Activated CD8-positive, alpha-beta memory T cell treated with anti-CD3 and anti-CD28 coated beads, Interleukin-2, amount 50 U/mL, for 1 hour (primary cell): ENCODE measurements around the gene SMOC2.
"Not testable (repeated sequence)": the region's sequence is repeated elsewhere in the genome, so short reads cannot be mapped to it uniquely, and the experiment has no call there.

Experiments
- DNase-seq: peaks from one replicate; pipeline ENCODE4 v3.0.0-alpha.2; 2020; ENCODE audit errors: extremely low read depth

Gene SMOC2

DNA sequence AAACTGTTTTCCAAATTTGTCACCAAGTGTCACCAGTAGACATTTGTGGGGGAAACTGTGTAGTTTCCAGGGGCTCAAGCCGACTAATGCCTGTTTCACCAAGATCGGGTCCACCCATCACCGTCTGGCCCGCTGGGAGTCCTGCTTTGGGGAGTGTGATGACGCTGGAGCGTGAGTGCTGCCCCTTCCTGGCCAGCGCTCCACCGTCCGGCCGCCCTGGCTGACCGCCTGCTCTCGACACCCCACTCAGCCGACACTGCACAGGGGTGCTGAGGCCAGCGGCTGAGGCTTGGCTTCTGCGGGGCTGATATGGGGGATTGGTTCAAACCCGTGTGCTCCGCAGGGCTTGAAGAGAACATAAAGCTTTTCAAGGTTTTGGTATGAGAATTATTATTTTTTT, 160.1 kb downstream of the SMOC2 start:
- no peak for DNase-seq

DNA sequence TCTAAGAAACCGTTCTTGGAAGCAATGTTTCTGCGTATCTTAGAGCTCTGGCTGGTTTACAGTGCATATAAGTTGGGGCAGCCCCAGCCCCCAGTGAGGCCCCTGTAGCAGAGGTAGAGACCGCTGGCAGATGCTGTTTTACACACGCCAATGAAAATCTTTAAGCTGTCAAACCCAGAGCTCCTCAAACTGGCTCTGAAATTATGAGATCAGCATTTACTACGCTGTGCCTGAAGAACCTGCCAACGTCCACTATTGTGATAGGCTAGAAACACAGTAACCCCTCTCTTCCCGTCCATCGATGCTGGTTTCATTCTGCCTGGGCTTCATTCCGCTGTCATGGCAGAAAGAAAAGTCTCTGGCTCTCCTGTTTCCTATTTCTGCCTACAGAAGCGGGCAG, 160.6 kb downstream of the SMOC2 start:
- no peak for DNase-seq

DNA sequence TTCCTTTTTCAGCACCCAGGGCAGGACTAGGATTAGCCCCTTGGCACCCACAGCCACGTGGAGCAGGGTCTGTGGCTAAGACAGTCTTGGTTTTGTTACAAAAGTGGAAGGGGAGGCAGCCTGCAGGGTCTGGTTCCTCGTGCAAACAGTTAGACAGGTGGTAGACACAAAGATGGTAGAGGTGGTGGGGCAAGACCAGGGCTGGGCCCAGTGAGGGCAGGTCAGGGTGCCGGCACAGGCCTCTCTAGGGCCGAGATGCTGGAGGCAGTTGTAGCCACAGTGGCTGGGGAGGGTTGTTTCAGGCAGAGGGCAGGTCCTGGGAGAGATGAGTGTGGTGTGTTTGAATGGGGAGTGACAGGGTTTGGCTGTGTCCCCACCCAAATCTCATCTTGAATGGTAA, 161.6 kb downstream of the SMOC2 start:
- DNase-seq: no peak

DNA sequence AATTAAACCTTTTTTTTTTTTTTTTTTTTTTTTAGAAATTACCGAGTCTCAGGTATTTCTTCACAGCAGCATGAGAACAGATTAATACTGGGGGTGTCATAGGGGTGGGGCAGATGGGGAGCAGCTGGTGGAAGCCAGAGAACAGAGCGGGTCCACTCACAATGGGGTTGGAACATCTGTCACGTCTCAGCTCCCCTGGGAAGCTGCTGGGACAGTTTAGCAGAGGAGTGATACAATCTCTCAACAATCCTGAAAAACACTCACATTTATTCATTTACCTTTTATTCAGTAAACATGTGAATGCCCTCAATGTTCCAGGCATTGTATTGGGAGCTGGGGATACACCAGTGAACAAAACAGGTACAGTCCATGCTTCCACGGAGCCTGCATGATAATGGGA, 162.2 kb downstream of the SMOC2 start:
- DNase-seq: no peak

DNA sequence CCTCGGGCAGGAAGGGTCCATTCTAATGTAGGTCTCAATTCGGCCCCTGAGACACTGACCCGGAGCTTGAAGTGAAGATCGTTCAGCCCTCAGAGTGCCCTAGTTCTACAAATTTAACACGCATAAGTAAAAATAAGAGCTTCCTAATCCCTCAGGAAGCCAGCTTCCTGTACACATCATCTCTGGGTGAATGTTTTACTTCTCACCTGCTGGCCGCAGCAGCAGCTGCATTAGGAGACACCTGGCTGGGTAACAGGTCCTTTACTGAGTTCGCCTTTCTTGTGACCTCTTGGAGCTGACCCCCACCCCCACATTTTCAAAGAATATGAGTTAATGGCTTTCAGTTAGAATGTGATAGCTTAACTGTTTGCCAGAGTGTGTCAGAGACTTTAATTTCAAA, 165.0 kb downstream of the SMOC2 start:
- no peak for DNase-seq

DNA sequence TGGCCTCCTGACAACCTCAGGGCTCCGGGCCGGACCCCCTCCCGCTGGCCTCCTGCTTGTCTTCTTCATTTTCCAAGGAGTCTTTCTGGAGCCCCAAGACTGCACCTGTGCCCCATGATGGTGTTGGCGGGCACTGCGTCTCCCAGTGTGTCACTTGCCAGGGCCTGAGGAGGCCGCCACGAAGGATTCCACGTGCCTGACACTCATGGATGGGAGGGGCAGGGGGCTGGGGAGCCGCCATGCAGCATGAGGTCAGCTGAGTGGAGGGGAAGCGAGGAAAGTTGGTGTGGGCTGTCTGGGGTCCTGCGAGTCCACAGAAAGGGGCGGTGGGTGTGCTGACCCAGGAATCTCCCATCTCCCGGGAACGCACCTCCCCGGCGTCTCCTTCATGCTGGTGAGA, 165.7 kb downstream of the SMOC2 start:
- DNase-seq: no peak

DNA sequence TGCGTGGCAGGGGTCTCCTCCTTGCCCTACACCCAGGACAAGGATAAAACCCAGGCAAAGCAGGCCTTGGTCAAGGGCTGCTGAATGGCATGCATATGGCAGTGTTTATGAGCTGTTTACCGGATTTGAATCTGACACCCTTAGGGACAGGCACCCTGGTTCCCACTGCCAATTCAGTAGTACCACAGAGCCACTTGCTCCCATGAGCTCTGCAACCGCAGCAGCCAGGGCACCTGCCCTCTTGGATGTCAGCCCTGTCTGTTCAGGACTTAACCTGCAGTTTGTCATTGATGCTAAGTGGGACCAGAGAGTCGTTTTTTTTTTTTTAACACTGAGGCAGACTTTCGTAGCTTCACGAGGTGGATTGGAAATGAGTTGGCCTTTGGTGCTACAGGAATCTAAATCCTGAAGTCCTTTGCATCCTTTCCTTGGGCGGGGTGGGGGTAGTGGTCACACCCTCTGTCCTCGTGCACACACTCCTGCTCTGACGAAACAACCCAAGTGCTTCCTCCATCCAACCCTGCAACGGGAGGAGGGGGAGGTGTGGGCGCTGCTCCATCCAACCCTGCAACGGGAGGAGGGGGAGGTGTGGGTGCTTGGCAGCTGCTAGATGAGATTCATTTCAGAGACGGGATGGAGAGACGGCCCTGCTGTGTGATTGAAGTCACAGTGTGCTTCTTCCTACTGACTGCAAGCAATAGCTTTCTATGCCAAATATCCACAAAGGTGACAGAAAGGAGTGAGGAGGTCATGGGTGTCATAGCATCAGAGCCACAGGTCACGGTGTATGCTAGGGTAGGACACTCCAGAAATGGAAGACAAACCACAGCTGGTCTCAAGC, 166.5 kb downstream of the SMOC2 start:
- no peak for DNase-seq

DNA sequence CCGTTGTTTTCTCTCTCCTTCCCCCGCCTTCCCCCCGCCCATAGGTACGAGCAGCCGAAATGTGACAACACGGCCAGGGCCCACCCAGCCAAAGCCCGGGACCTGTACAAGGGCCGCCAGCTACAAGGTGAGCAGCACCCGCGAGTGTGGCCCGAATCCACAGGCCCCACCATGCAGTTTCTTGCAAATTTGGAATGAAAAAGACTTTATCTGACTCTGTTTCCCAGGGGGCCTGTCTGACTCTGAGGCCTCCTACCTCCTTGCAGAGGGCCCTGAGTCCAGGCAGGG, 167.1 kb downstream of the SMOC2 start:
- DNase-seq: no peak

DNA sequence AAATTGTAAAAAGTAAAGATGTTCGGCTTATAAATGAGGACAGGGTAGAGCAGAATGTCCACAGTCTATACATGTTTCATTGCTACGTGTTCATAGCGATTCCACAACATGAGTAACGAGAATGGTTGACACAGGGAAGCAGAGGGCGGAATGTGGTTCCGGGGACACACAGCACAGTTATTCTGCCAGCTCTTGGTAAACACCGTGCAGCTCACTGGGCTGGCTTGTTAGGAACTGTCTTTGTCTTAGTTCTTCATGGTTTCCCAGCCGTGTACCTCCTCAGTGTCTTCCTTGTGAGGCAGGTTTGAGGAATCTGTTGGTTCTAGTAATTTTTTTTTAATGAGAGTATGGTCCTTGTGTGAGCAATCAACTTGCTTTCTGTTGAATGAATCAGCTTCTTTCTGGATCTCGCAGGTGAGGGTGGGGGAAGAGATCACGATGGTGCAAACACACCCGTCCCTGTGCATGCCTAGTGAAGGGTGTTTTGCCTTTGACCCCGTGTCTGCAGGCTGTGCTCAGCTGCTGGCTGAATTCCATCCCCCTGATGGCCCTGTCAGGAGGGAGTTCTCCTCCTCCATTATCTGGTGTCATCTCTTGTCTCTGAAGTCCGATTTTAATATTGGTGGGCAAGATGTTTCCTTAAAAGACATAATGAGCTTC, 168.2 kb downstream of the SMOC2 start:
- no peak for DNase-seq

DNA sequence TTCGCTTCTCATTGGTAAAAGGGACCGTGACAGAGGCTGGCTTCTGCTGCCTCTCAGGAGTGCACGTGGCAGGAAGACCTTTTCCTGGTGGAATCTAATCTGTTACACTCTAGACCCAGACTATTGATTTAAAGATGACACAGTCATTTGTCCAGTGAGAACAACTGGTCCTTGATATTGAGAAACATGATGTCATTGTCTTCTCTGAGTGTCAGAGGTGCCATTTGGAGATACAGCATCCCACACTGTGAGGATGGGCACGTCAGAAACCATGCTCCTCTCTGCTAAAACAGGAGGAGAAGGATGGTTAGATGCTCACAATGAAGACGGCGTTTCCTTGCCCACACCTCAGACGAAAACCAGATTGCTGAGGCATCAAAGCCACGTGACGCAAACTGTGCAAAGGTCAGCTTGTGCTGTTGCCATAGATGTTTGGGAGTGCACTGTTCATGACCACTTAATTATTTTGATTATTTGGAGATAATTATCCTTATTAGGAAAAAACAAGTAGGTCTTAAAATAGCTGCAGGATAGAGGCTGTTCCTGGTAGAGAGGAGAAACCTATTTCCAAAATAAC, 169.0 kb downstream of the SMOC2 start:
- DNase-seq: no peak

DNA sequence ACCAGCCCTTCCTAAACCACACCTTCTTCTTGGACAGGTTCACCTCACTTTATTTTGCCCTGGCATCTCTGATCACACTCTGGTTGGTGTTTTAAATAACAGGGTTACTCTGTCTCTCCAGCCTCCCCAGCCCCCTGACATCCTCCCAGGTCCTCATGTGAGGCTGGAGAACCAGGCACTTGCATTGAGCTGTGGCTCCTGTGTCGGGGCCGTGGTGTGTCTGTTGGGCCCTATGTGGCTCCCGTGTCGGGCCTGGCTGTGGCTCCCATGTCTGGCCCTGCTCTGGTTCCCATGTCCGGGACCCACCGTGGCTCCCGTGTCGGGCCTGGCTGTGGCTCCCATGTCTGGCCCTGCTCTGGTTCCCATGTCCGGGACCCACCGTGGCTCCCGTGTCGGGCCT, 170.0 kb downstream of the SMOC2 start:
- DNase-seq: not testable (repeated sequence)

DNA sequence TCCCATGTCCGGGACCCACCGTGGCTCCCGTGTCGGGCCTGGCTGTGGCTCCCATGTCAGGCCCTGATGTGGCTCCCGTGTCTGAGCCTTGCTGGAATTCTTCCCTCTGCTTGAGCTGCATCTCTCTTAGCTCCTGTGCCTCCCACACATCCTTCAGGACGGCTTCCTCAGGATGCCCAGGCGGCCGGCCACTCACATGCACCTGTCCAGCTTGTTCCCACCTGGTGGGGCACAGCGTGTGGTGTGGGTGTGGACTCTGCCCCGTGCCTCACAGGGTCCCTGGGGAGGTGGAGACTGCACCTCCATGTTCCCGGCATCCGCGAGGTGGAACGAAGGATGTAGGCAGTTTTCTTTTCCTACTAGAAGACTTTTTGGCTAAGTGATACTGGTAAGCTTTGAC, 170.7 kb downstream of the SMOC2 start:
- DNase-seq: no peak

DNA sequence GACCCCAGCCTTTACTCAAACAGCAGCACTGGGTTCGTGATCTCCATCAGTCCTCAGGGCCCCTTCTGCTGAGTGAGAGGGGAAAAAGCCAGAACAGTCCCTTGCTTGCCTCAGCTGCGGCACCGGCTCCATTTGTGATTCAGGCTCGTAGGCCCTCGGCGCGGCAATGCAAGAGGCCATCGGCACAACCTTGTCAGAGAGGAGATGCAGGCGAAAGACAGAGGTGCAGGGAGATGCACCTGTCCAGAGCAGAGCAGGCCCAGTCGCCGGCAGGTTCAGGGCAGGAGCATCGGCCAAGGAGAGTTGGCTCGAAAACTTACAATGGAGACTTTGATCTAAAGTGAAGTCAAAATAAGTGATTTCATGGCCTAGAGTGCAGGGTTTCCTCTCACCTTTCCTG, 171.6 kb downstream of the SMOC2 start:
- no peak for DNase-seq

DNA sequence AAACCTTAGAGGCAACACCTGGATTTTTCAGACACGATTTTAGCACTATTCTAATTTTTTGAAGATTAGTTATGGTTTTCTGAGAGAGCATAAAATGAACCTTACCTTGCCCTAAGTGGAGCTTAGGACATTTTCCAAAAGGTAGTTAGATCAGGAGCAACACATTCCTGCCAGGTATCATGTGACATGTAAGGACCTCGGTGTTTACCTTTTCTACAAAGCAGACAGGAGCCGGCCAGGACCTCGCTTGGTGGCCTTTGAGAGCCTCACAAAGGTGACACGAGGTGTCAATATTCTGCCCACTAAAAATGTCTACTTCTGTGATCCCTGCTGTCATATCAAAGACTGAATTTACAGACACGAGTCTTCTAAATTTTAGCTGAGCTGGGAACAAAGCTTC, 174.9 kb downstream of the SMOC2 start:
- DNase-seq: no peak

DNA sequence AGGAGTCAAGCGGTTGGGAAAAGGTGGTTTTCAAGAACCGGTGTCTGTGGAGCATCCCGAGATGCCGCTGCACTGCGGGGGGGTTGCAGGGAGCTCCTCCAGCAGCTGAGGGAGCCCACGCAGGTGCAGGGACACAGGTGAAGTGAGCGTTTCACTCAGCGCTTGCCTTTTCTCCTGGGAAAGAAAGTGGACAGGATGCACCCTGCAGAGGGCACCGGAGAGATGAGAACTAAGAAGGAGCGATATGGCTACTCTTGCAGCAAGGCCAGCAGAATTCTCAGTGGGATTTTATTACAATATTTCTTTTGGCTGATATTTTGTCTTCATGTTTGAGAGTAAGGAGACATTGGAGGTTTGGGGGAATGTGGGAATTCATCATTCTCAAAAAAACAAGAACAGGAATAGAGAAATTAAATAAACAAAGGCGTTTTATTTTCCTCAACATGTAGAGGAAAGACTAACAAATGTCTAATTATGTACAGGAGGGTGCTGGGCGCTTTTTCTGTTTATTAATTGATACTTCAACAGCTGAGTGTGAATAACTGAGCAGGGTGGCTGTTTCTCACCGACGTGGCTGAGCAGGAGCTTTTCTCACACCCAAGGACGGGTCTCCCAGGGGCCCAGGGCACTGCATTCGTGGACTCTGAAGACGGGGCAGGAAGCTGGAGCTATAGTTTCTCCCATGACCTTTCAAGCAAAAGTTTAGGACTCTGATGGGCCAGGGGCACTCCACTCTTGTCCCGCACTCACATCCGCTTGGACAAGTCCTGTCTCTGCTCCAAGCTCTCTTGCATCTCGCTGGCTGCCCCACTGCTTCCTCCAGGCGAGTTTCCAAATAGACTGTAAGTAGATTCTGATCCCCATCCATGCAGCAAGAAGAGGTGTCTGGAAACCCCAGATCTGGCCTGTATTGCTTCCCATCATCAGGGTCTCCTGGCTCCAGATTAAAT, 176.1 kb downstream of the SMOC2 start:
- DNase-seq: no peak

DNA sequence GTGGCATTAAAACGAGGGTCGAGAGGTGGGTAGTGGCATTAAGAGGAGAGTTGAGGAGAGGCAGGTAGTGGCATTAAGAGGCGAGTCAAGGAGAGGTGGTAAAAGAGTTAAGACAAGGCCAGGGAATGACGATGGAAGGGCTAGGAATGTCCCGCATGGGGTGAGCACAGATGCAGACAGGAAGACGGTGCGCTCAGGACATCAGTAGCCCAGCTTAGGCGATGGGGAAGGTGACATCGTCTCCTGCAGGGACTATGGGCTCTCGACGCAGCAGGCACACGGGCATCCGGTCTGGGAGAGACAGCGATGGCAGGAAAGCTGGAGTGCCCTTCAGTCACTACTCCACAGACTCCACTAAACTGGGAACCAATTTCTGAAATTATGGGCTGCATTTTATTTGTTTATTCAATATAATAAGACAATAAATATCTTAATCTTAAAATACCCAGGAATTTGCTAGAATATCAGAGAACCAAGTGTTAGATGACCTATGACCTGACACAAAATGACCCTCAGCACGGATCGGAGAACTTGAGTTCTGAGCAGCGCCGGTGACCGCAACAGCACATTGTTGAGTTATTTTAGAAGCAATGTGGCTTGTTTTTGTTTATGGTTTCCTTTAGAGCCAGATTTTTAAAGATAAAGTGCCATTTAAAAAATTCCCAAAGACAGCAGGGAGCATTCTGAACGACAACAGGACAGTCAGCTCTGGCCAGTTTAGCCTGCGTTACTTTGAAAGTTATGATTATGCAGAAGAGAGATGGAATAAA, 177.7 kb downstream of the SMOC2 start:
- DNase-seq: no peak

DNA sequence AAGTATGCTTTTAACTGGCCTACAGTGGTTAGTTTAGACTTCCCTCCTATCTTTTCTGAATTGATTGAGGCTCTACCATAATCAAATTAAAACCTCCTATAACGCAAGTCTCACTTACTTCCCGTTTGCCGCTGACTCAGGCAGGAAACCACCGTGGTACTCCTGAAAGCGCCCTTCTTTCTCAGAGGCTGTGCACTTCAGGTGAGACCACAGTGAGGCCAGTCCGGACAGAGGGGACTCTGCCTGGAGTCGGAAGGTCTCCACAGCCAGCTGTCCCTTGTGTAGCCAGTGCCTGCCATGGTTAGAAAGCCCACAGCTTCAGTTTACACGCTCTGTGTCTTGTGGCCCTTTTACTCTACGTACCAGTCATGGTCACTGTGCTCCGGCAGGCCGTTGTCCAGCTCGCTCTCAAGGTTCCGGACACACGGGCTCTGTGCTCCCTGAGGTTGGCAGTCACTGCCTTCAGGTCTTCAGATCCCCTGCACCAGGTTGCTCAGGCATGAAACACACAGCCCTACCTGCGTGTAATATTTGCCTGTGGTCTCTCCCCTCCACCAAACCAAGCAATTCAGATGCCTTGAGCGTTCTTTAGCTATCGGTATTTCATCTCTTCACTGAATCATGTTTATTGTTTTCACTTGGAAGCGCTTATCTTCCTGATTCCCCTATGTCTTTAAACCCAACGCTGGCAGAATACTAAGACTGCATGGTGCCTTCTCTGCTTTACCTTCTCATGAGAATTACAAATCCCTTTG, 178.8 kb downstream of the SMOC2 start:
- no peak for DNase-seq

DNA sequence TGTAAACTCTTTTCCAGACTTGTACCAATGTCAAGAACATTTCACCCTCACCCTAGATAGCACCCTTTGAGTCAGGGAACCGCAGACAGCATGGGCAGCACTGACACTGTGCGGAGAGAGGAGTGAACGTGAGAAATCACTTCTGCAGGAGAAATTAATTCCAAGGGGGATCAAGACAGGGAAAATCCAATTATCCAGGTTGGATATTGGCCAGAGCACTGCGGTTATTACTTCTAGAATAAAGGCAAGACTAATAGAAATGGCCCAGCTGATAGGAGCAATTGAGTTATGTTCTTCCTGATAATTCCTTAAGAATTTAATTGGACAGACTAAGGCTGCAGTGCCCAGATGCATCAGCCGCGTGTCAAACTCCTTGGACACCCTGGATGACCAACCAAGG, 179.6 kb downstream of the SMOC2 start:
- no peak for DNase-seq

DNA sequence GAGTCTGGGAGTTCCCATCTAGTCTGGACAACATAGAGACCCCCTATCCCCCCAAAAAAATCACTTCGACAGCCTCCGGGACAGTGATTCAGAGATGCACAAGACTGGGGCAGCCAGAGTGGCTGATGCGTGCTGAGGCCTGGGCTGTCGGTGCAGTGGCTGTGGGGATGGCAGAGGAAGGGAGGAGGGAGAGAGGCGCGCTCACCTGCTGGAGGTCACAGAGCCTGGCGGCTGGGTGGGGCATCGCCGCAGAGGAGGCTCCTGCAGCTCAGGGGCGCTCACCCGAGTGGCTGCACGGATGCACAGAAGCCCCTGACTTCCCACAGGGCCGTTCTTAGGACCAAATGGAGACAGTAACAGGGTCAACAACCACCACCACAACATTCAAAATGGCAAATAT, 182.8 kb downstream of the SMOC2 start:
- DNase-seq: no peak

DNA sequence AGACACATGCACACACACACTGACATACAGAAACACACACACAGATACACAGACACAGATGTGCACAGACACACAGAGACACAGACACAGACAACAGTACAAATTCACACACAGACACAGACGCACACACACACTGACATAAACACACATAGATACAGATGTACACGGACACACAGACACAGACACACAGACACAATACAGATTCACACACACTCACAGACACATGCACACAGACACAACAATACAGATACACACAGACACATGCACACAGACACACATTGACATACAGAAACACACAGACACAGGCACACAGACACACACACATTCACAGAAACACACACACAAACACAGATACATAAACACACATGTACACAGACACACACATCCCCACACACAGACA, 183.6 kb downstream of the SMOC2 start:
- DNase-seq: no peak

DNA sequence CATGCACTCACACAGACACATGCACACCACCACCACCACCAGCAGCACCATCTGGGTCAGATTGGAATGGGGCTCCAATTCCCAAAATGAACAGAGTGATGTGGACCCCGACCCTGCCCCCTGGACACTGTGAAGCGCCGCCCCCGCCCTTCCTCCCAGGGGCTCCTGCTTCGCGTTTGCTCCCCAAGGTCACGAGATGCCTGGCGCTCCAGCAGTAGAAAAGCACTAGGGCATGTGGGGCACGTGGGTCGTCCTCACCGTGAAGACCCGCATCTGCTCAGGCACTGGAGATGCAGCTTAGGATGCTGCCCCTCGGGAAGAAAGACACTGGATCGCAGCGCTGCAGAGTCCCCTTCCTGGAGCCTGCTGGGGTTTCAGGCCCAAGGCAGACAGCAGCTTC, 184.0 kb downstream of the SMOC2 start:
- no peak for DNase-seq
